ENCODE data around the gene QSOX2.
"Not testable (repeated sequence)": the region's sequence is repeated elsewhere in the genome, so short reads cannot be mapped to it uniquely, and the experiment has no call there.

The QSOX2 gene

DNA sequence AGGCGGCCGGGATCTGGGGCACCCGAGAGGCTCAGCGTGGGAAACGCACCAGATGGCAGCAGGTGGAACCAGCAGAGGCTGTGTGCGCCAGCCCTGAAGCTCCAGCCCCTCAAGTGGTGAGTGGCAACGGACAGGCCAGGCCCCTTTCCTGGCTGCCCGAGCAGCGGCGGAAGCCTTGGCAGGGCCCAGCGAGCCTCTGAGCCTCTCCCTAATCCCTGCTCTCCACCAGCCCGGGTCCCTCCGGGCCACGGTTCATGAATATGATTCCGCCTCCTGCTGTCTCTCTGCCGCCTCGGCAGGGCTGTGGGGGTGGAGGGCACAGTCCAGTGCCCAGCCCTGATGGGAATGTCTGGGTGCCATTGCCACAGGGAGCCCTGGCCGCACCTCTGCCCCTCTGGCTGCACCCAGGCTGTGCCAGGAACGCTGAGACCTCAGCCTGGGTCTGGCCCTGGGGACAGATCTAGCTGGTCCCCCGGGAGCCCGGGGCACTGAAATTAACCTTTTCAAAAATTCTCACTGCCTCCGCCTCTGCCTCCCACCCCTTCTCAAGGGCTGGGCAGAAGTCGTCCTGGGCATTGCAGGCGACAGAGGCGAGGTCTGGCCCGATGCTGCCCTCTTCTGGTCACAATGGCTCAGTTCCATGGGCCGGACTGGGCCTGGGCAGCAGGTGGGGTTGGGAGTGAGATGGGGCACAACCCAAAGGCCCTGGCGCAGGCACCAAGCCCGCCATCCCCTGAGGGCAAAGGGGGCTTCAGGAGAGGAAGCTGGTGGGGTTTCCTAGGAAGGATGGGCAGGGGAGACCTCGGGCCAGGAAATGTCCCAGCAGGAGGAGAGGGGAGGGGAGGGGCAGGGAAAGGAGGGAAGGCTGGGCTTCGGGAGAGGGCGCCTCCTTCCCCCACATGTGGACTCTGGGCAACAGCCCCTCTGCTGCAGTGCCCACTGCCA is 38.0 kb upstream of the QSOX2 start:
- peak; percentile 89 for DNase-seq (ENCODE audit: low spot score)

DNA sequence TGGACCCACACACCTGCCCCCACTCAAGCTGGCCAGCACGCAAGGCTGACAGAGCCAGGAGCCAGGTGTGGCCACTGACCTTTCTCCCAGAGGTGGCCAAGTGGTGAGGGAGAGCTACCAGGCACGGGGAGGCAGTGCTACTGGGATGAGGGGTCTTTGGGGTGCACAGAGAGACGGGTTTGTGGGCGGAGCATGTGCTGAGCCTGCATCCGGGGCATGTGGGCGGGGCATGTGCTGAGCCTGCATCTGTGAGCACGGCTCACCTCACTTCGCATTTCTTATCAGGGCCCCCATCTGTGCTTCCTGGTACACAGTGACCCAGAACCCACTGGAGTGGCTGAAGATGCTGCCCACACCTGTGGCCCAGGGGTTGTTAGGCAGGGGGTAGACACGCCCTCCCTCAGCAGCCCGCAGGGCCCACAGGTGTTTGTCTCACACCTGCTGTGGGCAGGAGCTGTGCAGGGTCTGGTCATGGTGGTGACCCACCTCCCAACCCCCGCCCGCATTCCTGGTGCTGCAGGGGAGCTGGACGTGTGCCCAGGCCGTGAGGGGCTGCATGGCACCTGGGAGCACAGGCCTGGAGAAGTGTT is 36.8 kb upstream of the QSOX2 start:
- no peak for DNase-seq (ENCODE audit: low spot score)

DNA sequence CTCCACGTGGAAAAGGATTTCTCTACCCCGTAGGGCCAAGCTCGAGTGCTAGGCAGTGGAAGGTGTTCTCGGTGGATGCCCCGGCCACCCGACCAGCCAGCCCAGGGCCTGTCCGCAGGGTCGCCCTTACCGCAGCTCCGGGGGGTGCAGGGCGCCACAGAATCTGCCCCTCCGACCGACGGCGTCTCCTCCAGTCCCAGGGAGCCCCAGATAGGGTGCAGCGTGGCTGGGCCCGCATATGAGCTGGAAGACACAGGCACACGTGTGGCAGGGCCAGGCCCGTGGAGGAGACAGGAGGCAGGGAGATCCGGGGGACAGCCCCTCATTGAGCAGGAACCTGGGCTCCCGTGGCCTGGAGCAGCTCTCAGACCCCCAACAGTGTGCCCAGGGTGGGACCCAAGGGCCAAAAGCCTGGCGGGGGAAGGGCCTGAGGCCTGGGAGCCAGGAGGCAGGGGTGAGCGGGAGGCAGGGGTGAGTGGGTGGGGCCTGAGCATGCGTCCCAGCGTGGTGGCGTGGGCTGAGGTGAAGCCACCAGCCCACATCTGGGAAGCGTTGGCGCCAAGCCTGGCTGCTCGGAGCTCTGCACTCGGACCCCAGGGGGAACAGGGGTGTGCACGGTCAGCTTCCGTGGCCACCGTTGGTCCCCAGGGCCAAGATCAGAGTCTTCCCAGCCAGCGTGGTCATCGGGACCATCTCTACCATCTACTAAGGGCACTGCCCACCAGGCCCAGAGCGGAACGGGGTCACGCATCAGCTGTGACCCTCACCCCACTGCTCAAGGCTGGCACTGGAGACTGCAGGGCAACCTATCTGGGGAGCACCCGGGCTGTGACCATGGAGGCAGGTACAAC is 36.0 kb upstream of the QSOX2 start:
- no peak for DNase-seq (ENCODE audit: low spot score)

DNA sequence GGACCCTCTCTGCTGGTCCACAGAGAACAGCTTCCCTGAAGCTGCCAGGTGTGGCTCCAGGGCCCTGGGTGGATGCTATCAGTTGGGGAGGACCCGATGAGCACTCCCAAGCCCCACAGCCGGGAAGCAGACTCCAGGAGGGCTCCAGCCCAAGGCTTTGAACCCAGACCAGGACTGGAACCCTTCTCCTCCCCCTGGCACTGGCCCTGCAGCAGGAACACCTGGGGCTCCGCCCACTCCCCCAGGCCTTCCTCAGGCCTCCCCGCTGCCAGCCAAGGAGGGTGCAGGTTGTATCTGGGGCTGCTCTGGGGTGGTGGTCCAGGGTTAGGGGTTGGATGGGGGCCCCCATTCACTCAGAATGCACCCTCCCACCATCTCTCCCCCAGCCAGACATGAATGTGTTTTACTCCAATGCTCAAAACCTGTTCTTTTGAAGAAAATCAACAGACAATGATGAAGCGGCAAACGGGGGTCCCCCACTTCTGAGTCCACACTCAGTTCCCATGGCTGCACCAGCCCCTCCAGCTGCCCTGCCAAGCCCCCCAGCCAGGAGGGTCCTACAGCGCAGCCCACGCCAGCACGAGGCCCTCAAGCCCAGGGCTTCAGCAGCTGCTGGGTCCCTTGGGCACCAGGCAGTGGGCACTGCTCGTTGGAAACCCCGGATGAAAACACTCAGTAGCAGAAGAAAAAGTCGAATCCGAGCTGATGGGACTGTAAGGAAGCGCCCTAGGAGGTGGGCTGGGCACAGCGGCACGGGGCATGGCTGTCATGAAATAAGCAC is 35.1 kb upstream of the QSOX2 start:
- DNase-seq (ENCODE audit: low spot score) = no peak

DNA sequence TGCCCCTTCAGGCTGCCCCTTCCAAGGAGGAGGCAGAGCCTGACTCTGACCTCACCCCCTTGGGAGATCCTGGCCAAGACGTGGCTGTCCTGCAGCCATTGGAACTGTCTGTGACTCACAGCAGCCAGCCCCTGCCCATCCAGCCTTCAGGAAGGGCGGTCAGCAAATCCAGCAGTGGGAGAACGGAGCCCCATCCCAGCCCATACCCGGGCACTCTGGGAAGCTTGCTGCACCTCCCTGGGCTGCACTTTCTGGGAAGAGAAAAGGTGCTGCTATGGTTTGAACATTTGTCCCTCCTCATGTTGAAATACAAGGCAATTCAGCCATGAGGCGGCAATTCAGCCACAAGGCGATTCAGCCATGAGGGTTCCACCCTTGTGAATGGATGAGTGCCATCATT is 33.9 kb upstream of the QSOX2 start:
- no peak for DNase-seq (ENCODE audit: low spot score)

DNA sequence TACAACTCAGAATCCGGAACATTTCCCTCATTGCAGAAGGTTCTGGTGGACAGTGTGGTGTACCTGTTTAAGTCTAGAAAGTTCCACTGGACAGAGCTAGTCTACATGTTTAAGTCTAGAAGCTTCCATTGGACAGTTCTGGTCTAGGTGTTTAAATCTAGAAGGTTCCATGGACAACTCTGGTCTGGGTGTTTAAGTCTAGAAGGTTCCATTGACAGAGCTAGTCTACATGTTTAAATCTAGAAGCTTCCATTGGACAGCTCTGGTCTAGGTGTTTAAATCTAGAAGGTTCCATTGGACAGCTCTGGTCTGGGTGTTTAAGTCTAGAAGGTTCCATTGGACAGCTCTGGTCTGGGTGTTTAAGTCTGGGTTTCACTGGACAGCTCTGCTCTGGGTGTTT is 33.3 kb upstream of the QSOX2 start:
- no peak for DNase-seq (ENCODE audit: low spot score)

DNA sequence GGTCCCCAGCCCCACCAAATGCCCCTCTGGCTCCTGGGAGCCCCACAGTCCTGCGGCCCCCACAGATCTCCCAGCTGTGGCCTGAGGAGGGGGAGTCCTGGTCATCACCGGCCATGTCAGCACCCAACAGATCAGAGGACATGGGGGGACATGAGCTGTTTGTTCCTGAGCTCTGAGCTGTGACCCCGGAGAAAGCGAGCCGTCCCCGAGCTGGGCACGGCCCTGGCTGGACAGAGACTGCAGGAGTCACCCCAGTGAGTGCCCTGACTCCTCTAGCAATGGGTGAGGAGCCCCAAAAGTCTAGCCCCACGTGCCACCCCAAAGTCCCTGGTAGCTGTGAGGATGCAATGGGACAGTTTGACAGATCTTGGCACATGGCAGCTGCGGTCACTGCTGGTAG is 32.6 kb upstream of the QSOX2 start:
- DNase-seq (ENCODE audit: low spot score) = no peak

DNA sequence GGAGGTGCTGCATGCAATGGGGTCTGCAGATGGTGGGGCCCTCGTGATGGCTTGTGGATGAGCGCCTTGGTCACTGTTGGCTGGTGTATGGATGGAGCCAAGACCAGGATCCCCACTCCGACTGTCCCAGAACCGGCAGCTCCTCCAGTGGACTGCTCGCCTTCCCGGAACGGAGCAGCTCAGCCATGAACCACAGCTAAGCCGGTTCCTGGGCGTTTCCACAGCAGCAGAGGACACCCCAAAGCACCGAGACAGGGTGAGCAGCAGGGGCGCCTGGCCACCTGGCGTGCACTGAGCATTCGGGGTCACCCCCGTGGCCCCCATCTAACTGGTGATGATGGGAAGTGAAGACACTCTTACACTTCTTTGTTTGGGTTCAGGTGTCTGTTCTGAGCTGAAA is 32.1 kb upstream of the QSOX2 start:
- no peak for DNase-seq (ENCODE audit: low spot score)

DNA sequence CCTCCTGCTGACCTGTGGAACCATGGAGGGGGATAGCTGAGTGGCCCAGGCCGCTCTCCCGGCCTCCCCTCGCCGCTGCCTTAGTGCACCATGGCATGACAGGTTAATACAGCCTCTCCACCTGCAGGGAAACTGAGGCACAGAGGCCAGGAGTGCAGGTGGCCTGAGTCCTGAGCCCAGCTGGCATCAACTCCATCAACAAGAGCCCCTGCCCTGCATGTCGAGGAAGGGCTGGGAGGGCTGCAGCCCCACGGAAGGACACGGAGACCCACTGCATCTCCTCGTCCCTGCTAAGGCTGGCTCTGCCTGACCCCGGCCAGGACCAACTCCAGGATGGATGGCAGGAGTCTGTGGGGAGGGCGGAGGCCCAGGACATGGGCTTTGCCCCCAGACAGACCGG is 31.1 kb upstream of the QSOX2 start:
- DNase-seq (ENCODE audit: low spot score) = no peak

DNA sequence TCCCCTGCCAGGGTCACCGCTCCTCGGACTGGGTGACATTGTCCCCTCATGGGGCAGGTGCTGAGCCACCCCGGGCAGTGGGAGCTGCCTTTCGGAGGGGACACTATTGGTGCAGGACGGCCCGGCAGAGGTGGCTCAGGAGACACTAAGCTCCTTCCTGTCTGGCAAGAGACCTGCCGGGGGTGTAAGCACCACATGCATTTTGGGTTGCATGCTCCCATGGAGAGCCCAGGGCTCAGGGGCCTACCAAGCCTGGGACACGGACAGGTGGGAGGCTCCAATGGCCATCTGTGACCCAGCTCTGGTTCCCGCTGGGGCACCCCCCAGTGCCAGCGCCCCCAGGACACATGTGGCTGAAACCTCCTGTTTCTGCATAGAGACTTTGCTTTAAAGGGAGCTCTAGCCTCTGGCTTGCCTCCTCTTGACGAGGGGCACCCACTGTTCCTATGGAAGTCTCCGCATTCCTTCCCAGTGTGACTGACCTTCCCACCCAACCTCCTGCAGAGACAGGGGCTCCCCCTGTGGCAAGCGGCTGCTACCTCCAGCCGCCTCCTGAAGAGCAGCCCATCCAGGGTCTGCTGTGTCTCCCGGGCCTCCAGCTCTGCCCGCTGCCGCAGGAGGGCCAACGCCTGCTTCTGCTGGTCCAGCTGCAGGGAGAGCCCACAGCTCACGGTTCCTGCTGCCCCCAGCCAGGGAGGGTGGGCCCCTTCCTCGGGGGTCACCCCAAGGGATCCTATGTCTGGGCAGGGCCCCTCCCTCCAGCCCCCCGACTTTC is 30.2 kb upstream of the QSOX2 start:
- no peak for DNase-seq (ENCODE audit: low spot score)

DNA sequence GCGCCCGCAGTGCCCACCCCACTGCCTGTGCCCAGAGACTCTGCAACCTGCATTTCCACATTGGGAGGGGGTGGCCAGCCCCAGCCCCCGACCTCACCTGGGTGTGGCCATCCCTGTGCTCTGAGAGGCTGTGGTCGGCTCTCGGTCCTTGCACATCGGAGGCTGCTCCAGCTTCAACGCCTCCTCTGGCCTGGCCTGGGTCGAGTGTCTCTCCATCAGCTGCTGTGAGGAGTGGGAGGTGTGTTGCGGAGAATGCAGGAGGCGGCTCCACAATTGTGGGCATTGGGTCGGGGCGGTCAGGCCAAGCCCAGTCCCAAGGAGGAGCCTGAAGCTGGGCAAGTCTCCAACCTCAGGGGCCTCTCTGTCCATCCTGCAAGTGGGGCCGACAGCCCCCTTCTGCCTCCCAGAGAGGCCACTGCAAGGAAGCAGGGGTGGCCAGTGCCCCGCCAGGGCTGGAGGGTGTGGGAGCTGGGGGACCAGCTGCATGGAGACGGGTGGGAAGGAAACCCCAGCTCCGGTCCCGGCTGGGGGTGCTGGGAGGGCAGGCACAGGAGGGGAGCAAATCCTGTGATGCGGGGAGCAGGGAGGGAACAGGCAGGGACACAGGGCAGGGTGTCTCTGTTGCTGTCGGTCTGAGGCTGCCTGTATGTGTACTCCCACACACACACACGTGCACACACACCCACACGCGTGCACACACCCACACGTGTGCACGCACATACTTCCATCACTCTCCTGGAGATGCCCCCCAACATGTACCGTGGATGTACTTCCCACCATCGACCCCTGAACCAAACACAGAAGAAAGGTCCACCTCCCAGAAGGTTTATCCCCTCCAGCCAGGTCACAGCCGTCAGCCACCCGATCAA is 29.4 kb upstream of the QSOX2 start:
- no peak for DNase-seq (ENCODE audit: low spot score)

DNA sequence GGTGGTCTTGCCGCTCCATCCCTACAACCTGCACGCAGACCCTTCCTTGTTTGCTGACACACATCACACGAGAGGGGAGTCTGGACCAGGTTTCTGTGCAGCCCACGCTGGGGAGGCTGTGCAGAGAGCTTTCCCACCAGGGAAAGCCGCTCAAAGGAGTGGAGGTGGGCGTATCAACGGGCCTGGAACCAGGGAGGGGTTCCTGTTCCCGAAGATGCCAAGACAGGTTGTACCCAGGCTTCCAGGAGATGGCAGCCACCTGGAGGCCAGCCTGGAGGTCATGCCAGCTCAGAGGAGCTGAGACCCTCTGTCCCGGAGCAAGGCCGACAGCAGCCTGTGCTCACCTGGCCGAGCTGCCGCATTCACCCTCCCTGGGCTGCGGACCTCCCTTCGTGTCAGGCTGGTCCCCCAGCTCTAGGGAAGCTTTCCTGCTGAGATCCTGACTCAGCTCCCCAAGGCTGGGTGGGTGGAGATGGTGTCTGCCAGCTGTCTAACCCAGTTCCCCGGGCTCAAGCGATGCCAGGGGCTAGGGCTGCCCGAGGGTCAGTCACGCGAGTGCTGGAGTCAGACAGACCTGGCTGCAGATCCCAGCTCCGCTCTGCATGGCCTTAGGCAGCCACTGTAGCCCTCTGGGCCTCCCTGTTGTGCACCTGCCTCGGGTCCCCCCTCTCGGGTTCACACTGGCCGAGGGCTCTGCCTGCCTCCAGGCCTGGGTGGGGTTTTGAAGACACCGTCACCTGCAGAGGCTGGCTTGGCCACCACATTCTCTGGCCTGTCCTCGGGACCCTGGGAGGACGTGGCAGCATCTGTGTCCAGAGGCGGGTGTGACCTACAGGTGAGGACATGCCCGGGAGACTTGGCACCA is 28.5 kb upstream of the QSOX2 start:
- no peak for DNase-seq (ENCODE audit: low spot score)

DNA sequence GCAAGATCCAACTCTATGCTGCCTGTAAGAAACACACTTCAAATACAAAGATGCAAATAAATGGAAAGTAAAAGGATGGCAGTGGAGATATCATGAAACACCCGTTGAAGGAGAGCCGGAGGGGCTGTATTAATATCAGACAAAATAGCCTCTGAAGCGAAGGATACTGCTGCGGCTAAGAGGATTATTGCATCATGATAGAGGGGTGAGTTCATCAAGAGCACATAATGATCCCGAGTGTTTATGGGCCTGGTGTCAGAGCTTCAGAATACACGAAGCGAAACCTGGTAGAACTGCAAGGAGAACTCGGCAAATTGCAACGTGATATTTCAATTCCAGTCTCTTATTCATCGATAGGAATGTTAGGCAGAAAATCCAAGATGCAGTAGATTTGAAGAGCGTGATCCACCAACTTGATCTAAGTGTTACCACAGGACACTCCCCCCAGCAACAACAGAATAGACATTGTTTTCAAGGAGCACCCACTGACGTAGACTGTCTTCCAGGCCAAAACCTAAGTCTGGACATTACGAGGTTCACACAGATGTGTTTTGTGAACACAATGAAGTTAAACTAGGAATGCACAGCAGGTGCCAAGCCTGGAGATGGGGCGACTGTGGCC is 27.7 kb upstream of the QSOX2 start:
- DNase-seq (ENCODE audit: low spot score) = no peak

DNA sequence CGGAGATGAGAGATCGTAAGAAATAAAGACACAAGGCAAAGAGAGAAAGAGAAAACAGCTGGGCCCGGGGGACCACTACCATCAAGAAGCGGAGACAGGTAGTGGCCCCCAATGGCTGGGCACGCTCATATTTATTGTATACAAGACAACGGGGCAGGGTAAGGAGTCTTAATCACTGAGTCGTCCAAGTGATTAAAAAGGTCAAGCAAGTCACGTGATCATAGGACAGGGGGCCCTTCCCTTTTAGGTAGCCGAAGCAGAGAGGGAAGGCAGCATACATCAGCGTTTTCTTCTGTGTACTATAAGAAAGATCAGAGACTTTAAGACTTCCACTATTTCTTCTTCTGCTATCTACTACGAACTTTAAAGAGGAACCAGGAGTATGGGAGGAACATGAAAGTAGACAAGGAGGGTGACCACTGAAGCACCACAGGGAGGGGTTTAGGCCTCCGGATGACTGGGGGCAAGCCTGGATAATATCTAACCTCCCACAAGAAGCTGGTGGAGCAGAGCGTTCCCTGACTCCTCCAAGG is 24.6 kb upstream of the QSOX2 start:
- no peak for DNase-seq (ENCODE audit: low spot score)

DNA sequence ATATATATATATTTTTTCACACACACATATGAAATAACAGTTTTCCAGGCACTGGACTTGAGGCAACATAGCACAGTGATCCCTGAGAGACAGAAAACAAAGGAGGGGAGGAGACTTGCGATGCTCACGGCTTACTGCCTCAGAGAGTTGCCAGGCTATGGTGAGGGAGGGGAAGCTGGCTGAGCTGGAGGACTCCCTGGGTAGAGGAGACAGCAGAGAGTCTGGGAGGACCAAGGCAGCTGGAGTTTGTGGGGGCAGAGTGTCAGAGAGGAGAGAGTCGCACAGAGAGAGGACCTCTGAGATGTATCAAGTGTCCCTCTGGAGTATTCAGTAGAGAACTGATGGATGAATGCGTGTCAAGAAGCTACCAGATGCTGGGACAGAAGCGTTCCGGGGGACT is 23.1 kb upstream of the QSOX2 start:
- DNase-seq (ENCODE audit: low spot score) = no peak

DNA sequence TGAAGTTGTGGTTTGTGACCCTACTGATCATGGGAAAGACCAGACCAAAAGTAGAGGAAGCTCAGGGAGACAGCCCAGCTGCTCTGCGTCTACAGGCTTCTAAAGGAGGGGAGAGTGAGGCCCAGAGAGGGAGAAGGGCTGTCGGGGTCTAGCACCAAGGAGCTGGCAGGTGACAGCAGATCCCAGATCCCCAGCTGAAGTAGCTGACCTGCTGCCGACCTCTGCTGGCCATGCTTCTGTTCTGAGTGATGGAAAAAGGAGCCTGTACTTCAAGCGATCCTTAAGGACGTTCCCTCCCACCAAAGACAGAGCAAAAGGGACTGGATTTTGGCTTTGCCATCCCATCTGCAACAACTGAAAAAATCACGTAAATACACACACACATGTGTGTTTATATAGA is 22.7 kb upstream of the QSOX2 start:
- DNase-seq (ENCODE audit: low spot score) = no peak

DNA sequence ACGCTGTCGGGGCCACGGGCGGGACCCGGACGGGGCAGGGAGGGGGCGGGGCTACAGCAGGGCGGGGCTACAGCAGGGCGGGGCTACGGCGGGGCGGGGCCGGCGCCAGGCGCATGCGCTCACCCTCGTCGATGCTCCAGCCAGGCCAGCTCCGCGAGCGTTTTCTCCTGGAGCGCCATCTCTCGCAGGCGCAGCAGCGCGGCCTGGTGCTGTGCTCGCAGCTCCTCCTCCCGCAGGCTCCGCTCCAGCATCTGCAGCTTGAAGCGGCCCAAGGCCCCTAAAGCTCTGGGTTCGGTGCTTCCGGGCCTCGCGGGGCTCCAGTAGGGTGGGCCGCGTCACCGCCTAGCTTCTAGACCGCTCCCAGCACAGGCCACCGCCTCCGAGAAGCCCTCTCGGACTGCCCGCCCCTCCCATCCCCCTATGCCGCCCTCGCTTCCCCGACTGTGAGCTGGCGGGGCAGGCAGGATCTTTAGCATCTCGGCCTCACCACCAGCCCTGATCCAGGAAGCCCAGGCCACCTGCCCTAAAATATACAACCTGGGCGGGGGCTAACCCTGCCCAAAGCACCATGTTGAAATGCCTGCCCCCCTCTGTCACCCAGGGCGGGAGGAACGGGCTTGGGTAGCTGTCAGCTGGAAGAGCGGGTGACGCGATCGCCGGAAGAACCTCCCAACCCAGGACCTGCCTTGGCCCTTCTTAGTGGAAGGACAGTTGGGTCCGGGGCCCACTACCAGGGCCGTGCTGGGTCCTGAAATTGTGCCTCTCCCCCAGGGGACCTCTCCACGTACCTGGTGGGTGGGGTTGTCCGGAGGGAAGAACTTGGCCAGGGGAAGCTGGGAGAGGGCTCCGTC is 21.9 kb upstream of the QSOX2 start:
- peak; percentile 93 for DNase-seq (ENCODE audit: low spot score)

DNA sequence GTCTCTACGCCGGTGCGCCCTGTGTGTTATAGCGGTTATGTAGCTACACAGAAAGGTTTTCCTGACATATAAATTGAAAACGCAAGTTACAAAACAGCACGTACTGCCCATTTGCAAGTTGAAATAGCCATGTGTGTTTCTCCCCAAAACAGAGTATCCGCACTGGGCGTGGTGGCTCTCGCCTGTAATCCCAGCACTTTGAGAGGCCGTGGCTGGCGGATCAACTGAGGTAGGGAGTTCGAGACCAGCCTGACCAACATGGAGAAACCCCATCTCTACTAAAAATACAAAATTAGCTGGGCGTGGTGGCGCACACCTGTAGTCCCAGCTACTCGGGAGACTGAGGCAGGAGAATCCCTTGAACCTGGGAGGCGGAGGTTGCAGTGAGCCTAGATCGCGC is 21.0 kb upstream of the QSOX2 start:
- DNase-seq (ENCODE audit: low spot score) = not testable (repeated sequence)

Data from ecto neural progenitor cell (in vitro differentiated cells).